H9 (cell line): ENCODE data around the gene DENR. TPM values are rescaled to one million over a fixed set of nuclear protein-coding genes. Genes with fewer than 3 reads are reported as not detected.

Source experiments
- DNase-seq: peaks from one replicate; pipeline ENCODE4 v3.0.0-alpha.2; 2017
- H2AFZ ChIP-seq: one replicate; pipeline ENCODE4 v1.6.1; 2013; ENCODE audit warnings: mild to moderate bottlenecking, low read length, control low read depth, moderate library complexity
- H2AK5ac ChIP-seq: 2 replicates; pipeline ENCODE4 v1.6.1; 2013; ENCODE audit warnings: low read length, control low read depth, mixed read lengths; ENCODE audit not compliant: insufficient read length
- H2BK120ac ChIP-seq: one replicate; pipeline ENCODE4 v1.6.1; 2013; ENCODE audit warnings: low read depth, mild to moderate bottlenecking, low read length, control low read depth, inconsistent platforms; ENCODE audit not compliant: poor library complexity, severe bottlenecking
- H2BK12ac ChIP-seq: 2 replicates; pipeline ENCODE4 v1.6.1; 2013; ENCODE audit warnings: low read length, control low read depth, mixed read lengths, low read depth; ENCODE audit not compliant: insufficient read length
- H2BK15ac ChIP-seq: 2 replicates; pipeline ENCODE4 v1.6.1; 2013; ENCODE audit warnings: low read depth, low read length, control low read depth
- H2BK20ac ChIP-seq: one replicate; pipeline ENCODE4 v1.6.1; 2013; ENCODE audit warnings: low read depth, mild to moderate bottlenecking, low read length, control low read depth, inconsistent platforms; ENCODE audit not compliant: poor library complexity, severe bottlenecking
- H2BK5ac ChIP-seq: 2 replicates; pipeline ENCODE4 v1.6.1; 2013; ENCODE audit warnings: low read length, control low read depth, mixed read lengths; ENCODE audit not compliant: insufficient read length
- H3K14ac ChIP-seq: 2 replicates; pipeline ENCODE4 v1.6.1; 2013; ENCODE audit warnings: low read length, control low read depth; ENCODE audit not compliant: insufficient read depth
- H3K18ac ChIP-seq: 2 replicates; pipeline ENCODE4 v1.6.1; 2013; ENCODE audit warnings: low read depth, mild to moderate bottlenecking, mixed read lengths, low read length, control low read depth; ENCODE audit not compliant: insufficient read length
- H3K23ac ChIP-seq: 2 replicates; pipeline ENCODE4 v1.6.1; 2013; ENCODE audit warnings: low read length, control low read depth, mixed read lengths, low read depth; ENCODE audit not compliant: insufficient read length
- H3K23me2 ChIP-seq: 2 replicates; pipeline ENCODE4 v1.6.1; 2013; ENCODE audit warnings: low read depth, mild to moderate bottlenecking, mixed read lengths, low read length, control low read depth; ENCODE audit not compliant: insufficient read length, poor library complexity, severe bottlenecking
- H3K27ac ChIP-seq: 2 replicates; pipeline ENCODE4 v1.5.1; 2013; ENCODE audit warnings: low read length, control low read depth, mixed read lengths, low read depth; ENCODE audit not compliant: insufficient read length
- H3K27me3 ChIP-seq: 2 replicates; pipeline ENCODE4 v1.6.1; 2013; ENCODE audit warnings: low read length, control low read depth, inconsistent platforms; ENCODE audit not compliant: insufficient read depth
- H3K4ac ChIP-seq: 2 replicates; pipeline ENCODE4 v1.6.1; 2013; ENCODE audit warnings: low read depth, mild to moderate bottlenecking, control low read depth, inconsistent platforms, low read length, moderate library complexity
- H3K4me1 ChIP-seq: 2 replicates; pipeline ENCODE4 v1.6.1; 2013; ENCODE audit warnings: low read length, control low read depth, inconsistent platforms; ENCODE audit not compliant: insufficient read depth
- H3K4me2 ChIP-seq: 2 replicates; pipeline ENCODE4 v1.6.1; 2013; ENCODE audit warnings: low read length, control low read depth, mixed read lengths; ENCODE audit not compliant: insufficient read length, insufficient read depth
- H3K56ac ChIP-seq: 2 replicates; pipeline ENCODE4 v1.6.1; 2013; ENCODE audit warnings: low read depth, mild to moderate bottlenecking, mixed read lengths, low read length, control low read depth; ENCODE audit not compliant: insufficient read length
- H3K79me1 ChIP-seq: 2 replicates; pipeline ENCODE4 v1.6.1; 2013; ENCODE audit warnings: low read depth, mild to moderate bottlenecking, moderate library complexity, low read length, control low read depth, inconsistent platforms; ENCODE audit not compliant: insufficient read depth, poor library complexity, severe bottlenecking
- H3K79me2 ChIP-seq: 2 replicates; pipeline ENCODE4 v1.6.1; 2013; ENCODE audit warnings: low read length, control low read depth, inconsistent platforms; ENCODE audit not compliant: insufficient read depth
- H3K9ac ChIP-seq: 2 replicates; pipeline ENCODE4 v1.6.1; 2013; ENCODE audit warnings: low read length, control low read depth, mixed read lengths; ENCODE audit not compliant: insufficient read length; ENCODE audit errors: extremely low read depth
- H3K9me3 ChIP-seq: one replicate; pipeline ENCODE4 v1.6.1; 2013; ENCODE audit warnings: low read depth, low read length, inconsistent platforms; ENCODE audit not compliant: control insufficient read depth
- H3T11ph ChIP-seq: one replicate; pipeline ENCODE4 v1.6.1; 2013; ENCODE audit warnings: mild to moderate bottlenecking, low read length, control low read depth, inconsistent platforms
- H4K20me1 ChIP-seq: one replicate; pipeline ENCODE4 v1.6.1; 2013; ENCODE audit not compliant: control insufficient read depth, insufficient read length, insufficient read depth
- H4K5ac ChIP-seq: 2 replicates; pipeline ENCODE4 v1.6.1; 2013; ENCODE audit warnings: low read depth, mild to moderate bottlenecking, mixed read lengths, low read length, control low read depth; ENCODE audit not compliant: insufficient read length
- H4K8ac ChIP-seq: replicated peaks from 2 replicates; pipeline ENCODE4 v1.6.1; 2013; ENCODE audit warnings: low read length, control low read depth, mixed read lengths, low read depth; ENCODE audit not compliant: insufficient read length
- H4K91ac ChIP-seq: 2 replicates; pipeline ENCODE4 v1.6.1; 2013; ENCODE audit warnings: low read depth, mild to moderate bottlenecking, moderate library complexity, mixed read lengths, low read length, control low read depth; ENCODE audit not compliant: insufficient read length
- H3K27ac Mint-ChIP-seq, 3 experiments: 2 replicates in 2 of 3; 3 replicates in 1 of 3; pipeline ENCODE4 v1.8.0; 2020 to 2021; ENCODE audit warnings: mixed read lengths in 3 of 3, mild to moderate bottlenecking in 1 of 3, moderate library complexity in 1 of 3
- H3K27me3 Mint-ChIP-seq: 2 replicates; pipeline ENCODE4 v1.8.0; 2021; ENCODE audit warnings: low read depth, mild to moderate bottlenecking, moderate library complexity, mixed read lengths
- H3K36me3 Mint-ChIP-seq, 3 experiments: 2 replicates in 2 of 3; 3 replicates in 1 of 3; pipeline ENCODE4 v1.8.0; 2020 to 2021; ENCODE audit warnings: low read depth in 3 of 3, mixed read lengths in 3 of 3; ENCODE audit not compliant: insufficient read depth in 1 of 3
- H3K4me1 Mint-ChIP-seq, 2 experiments: 2 replicates each; pipeline ENCODE4 v1.8.0; 2020; ENCODE audit warnings: mixed read lengths in 2 of 2
- H3K4me3 Mint-ChIP-seq, 2 experiments: 2 replicates in 1 of 2; 3 replicates in 1 of 2; pipeline ENCODE4 v1.8.0; 2020 to 2021; ENCODE audit warnings: mild to moderate bottlenecking in 2 of 2, mixed read lengths in 2 of 2, moderate library complexity in 1 of 2
- H3K9me3 Mint-ChIP-seq, 2 experiments: 2 replicates in 1 of 2; 3 replicates in 1 of 2; pipeline ENCODE4 v1.8.0; 2020; ENCODE audit warnings: mild to moderate bottlenecking in 2 of 2, mixed read lengths in 2 of 2, moderate library complexity in 1 of 2
- CTCF ChIP-seq: fragments of 200-600 bp; sonication (generic); conservative IDR thresholded peaks from 3 replicates; pipeline ENCODE4 v1.8.0; 2021; ENCODE audit warnings: antibody characterized with exemption, mild to moderate bottlenecking
- WGBS: extraction: QIAGEN DNeasy Blood & Tissue Kit; methylation state at CpG from one replicate; pipeline ENCODE4 v1.1.7; 2013; ENCODE audit warnings: missing lambda C conversion rate, low lambda C conversion rate, mixed read lengths; ENCODE audit not compliant: insufficient read length; ENCODE audit errors: extremely low coverage; 5-methylcytosine and 5-hydroxymethylcytosine counted together
- total RNA-seq: library from RNA; stranded (reverse); gene quantifications from 2 replicates; pipeline ENCODE4 v1.2.1, GENCODE V29; 2021

DENR gene
- total RNA-seq, 1 experiment from 2014 or later = 104 TPM

- Histone ChIP-seq H3K18ac (no peak overlapping the region), H3K9me3 (no peaks in the 10 kb centered on the region), H3K4ac (no peak overlapping the region), H3K23ac (no peak overlapping the region), H3K4me1 (no peaks in the 10 kb centered on the region), H3K56ac (no peak overlapping the region), H3K27ac (no peak overlapping the region), H4K20me1 (no peaks in the 10 kb centered on the region), H3K79me1 (no peaks in the 10 kb centered on the region), H3K23me2 (no peaks in the 10 kb centered on the region), H2BK20ac (no peak overlapping the region), H2BK12ac (no peak overlapping the region), H2BK120ac (no peak overlapping the region), H2AFZ (no peak overlapping the region), H3K14ac (no peak overlapping the region), H3K4me2 (no peak overlapping the region), H4K5ac (no peak overlapping the region), H2BK5ac (no peak overlapping the region), H2AK5ac (no peak overlapping the region), H4K8ac (no peak overlapping the region), H2BK15ac (no peak overlapping the region), H3K79me2 (no peaks in the 10 kb centered on the region), H4K91ac (no peak overlapping the region), H3K9ac (no peak overlapping the region), H3K27me3 (no peaks in the 10 kb centered on the region), H3T11ph (no peak overlapping the region)
- no peak overlapping the region for H3K4me3 Mint-ChIP-seq
- no peak for TF ChIP-seq CTCF
- peaks cover 11 to 18% of the 10 kb centered on the region in 2 experiments for H3K4me1 Mint-ChIP-seq
- H3K9me3 Mint-ChIP-seq = peaks cover 0 to 4% of the 10 kb centered on the region in 2 experiments; a peak in 3 of 5 replicates
- WGBS = no CpG with 5 or more reads among the region's 3 CpGs
- DNase-seq = no peak
- H3K27ac Mint-ChIP-seq = no peak overlapping the region
- peaks cover 3% of the 10 kb centered on the region for H3K27me3 Mint-ChIP-seq
- peaks cover 0 to 4% (median 2%) of the 10 kb centered on the region in 3 experiments; a peak in 3 of 7 replicates for H3K36me3 Mint-ChIP-seq
These were observed 20.5 kb upstream of the DENR start for GRCh38 chr12:122732170-122732569.
